Hematopoietic multipotent progenitor cell treated with erythropoietin and hydrocortisone succinate and interleukin-3 and kit ligand, for 15 days (in vitro differentiated cells): Measurements from ENCODE around the gene APBA2.
"Not testable (repeated sequence)": the region's sequence is repeated elsewhere in the genome, so short reads cannot be mapped to it uniquely, and the experiment has no call there.

Source experiments
- DNase-seq: peaks from one replicate; pipeline ENCODE4 v3.0.0-alpha.2; 2015; ENCODE audit warnings: low spot score

The APBA2 gene

GRCh38 chr15:29167122-29167521 lies 281.3 kb downstream of the APBA2 start:
- DNase-seq, result not testable (repeated sequence)
